Keratinocyte (primary cell): Measurements from ENCODE around the gene SRY.

ENCODE experiments used
- EZH2 ChIP-seq: IDR thresholded peaks from one replicate; pipeline ENCODE4 v1.6.1; 2012; ENCODE audit warnings: inconsistent platforms, mild to moderate bottlenecking, low read length, moderate library complexity
- TF ChIP-seq, protein P1 (sequence below), 3 experiments: IDR thresholded peaks in 1 of 3; conservative IDR thresholded peaks in 1 of 3; optimal IDR thresholded peaks in 1 of 3; 2 replicates in 2 of 3; 3 replicates in 1 of 3; pipeline versions ENCODE3 to v1.5.1; 2011; ENCODE audit warnings: low read length in 3 of 3, mild to moderate bottlenecking in 3 of 3, moderate library complexity in 2 of 3, control low read depth in 1 of 3, inconsistent platforms in 1 of 3; ENCODE audit not compliant: insufficient read depth in 2 of 3; ENCODE audit errors: extremely low read depth in 1 of 3

DNA sequence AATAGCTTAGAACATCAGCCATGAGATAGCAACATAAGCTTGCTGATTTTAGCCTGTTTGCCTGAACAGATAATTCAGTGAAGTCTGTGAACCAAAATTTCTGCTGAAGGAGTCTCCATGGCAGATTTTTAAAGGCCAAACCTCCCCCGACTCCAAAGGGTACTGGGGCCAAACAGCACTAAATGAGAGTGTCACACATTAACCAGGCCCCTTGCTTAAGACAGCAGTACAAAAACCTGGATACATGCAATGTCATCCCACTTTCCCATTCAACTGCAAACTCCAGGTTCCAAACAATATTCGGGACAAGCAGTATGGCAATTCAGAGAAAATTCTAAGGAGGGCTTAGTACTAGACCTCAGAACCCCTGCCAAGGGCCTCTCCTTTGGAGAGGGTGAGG is 49.6 kb upstream of the SRY start:
- TF ChIP-seq EZH2 = no peak
- TF ChIP-seq, protein P1, sequence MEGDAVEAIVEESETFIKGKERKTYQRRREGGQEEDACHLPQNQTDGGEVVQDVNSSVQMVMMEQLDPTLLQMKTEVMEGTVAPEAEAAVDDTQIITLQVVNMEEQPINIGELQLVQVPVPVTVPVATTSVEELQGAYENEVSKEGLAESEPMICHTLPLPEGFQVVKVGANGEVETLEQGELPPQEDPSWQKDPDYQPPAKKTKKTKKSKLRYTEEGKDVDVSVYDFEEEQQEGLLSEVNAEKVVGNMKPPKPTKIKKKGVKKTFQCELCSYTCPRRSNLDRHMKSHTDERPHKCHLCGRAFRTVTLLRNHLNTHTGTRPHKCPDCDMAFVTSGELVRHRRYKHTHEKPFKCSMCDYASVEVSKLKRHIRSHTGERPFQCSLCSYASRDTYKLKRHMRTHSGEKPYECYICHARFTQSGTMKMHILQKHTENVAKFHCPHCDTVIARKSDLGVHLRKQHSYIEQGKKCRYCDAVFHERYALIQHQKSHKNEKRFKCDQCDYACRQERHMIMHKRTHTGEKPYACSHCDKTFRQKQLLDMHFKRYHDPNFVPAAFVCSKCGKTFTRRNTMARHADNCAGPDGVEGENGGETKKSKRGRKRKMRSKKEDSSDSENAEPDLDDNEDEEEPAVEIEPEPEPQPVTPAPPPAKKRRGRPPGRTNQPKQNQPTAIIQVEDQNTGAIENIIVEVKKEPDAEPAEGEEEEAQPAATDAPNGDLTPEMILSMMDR (optimal IDR thresholded peaks at IDR 0.05 in 1 of 3, IDR thresholded peaks at IDR 0.05 in 1 of 3, conservative IDR thresholded peaks at IDR 0.05 in 1 of 3; ENCODE audit: extremely low read depth in 1 of 3, insufficient read depth in 2 of 3, low read length in 3 of 3) = no peak
